ENCODE results near the gene RAB10.

The RAB10 gene

DNA sequence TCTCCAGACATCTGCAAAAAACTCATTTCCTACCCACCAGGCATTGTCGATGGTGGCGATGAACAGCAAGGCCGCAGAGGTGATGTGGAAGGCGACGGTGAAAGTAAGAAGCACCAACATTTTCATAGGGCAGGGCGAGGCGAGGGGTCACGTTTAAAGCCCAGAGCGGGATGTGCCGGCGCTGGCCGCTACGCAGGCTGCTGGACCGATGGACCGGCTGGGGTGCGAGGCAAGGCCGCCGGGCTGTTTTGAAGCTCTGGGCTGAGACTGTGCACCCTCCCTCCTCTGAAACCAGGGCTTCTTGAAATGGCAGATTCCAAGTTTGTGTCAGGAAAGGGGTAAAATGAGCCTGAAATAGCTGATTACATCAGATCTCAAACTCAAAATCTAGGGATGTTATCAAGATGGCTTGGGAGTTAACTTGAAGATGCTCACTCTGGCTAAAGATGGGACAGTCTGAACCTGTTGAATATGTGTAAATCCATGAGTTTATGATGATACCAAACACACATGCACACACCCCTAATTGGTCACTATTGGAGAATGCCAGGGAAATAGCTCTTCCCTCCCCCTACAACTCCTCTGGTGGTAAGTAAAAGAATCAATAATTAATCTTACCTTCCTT is 107.4 kb downstream of the RAB10 start:
- Histone ChIP-seq H3K27me3 (replicated peaks) (no peaks in the 10 kb centered on the region), H3K36me3 (replicated peaks) (no peaks in the 10 kb centered on the region), H3K4me3 (ENCODE audit: low read depth, low read length) (no peak overlapping the region), H3K27ac (no peak overlapping the region)
- no peak for DNase-seq
- in situ Hi-C loops (cut with HindIII; ENCODE audit: low pct_ligation_motif_present, low sequenced_read_pairs), result loop anchor here (25.0 kb wide), 1 partner anchor 154 kb away; the partner anchor contains the start of gene KIF3C
- TF ChIP-seq, protein P1, sequence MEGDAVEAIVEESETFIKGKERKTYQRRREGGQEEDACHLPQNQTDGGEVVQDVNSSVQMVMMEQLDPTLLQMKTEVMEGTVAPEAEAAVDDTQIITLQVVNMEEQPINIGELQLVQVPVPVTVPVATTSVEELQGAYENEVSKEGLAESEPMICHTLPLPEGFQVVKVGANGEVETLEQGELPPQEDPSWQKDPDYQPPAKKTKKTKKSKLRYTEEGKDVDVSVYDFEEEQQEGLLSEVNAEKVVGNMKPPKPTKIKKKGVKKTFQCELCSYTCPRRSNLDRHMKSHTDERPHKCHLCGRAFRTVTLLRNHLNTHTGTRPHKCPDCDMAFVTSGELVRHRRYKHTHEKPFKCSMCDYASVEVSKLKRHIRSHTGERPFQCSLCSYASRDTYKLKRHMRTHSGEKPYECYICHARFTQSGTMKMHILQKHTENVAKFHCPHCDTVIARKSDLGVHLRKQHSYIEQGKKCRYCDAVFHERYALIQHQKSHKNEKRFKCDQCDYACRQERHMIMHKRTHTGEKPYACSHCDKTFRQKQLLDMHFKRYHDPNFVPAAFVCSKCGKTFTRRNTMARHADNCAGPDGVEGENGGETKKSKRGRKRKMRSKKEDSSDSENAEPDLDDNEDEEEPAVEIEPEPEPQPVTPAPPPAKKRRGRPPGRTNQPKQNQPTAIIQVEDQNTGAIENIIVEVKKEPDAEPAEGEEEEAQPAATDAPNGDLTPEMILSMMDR (IDR thresholded peaks at IDR 0.05; ENCODE audit: low read depth, low read length, missing control alignments), result no peak

DNA sequence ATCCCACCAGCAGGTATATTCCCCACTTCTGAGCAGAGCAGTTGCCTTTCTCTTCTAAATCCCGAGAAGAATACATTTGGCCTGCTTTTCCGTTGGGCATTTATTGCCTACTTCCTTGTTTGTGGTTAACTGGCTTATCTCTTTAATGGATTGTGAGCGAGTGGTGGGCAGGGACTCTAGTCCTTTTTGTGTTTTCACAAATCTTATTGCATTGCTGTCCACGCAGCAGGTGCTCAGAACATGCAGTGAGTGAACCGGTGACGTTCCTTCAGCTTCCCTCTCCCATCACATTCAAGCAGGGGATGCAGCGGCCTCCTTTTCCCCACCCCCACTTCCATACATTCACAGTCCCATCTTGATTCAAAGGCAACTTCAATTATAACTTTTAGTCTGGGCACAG is 110.1 kb downstream of the RAB10 start:
- no peak for DNase-seq
- TF ChIP-seq, protein P1 (IDR thresholded peaks at IDR 0.05; ENCODE audit: low read depth, low read length, missing control alignments), result no peak
- in situ Hi-C loops (cut with HindIII; ENCODE audit: low pct_ligation_motif_present, low sequenced_read_pairs), result loop anchor here (25.0 kb wide), 1 partner anchor 157 kb away; the partner anchor contains the start of gene KIF3C
- H3K36me3 ChIP-seq (replicated peaks), result no peaks in the 10 kb centered on the region
- H3K4me3 ChIP-seq (ENCODE audit: low read depth, low read length), result no peak overlapping the region
- no peaks in the 10 kb centered on the region for H3K27me3 ChIP-seq (replicated peaks)
- H3K27ac ChIP-seq, result no peak overlapping the region

DNA sequence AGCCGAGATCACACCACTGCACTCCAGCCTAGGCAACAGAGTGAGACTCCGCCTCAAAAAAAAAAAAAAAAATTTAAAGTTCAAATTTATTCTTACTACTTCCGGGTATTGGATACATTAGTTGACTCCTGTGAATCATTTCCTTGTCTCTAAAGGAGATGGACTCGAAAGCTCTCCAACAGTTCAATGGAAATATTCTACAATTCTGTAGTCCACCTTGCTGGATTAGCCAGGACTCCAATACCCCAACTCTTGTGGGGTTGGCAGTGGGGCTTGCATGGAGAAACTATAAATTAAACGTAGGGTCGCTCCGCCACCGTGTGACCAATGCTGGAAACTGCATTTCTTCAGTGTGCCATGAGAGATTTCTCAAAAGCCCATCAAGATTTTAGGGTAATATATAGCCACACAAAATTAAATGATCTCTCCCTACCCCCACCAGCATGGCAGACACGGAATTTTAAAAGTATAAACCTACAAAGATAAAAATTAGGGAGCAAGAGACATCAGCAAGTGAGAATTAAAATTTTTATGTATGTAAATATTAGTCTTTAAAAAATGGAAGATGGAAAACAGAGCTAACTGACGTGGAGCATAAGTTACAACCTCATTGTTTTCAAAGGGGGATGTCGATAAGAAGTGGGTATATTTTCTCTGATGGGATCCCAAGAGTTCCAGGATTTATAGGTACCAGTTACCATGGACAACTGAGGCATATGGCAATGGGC is 111.2 kb downstream of the RAB10 start:
- H3K27me3 ChIP-seq (replicated peaks), result no peaks in the 10 kb centered on the region
- TF ChIP-seq, protein P1 (IDR thresholded peaks at IDR 0.05; ENCODE audit: low read depth, low read length, missing control alignments), result peak; percentile 81
- H3K36me3 ChIP-seq (replicated peaks), result no peaks in the 10 kb centered on the region
- peak; percentile 39 for DNase-seq
- H3K4me3 ChIP-seq (ENCODE audit: low read depth, low read length), result no peak overlapping the region
- in situ Hi-C loops (cut with HindIII; ENCODE audit: low pct_ligation_motif_present, low sequenced_read_pairs), result loop anchor here (25.0 kb wide), 1 partner anchor 158 kb away; the partner anchor contains the start of gene KIF3C
- no peak overlapping the region for H3K27ac ChIP-seq

DNA sequence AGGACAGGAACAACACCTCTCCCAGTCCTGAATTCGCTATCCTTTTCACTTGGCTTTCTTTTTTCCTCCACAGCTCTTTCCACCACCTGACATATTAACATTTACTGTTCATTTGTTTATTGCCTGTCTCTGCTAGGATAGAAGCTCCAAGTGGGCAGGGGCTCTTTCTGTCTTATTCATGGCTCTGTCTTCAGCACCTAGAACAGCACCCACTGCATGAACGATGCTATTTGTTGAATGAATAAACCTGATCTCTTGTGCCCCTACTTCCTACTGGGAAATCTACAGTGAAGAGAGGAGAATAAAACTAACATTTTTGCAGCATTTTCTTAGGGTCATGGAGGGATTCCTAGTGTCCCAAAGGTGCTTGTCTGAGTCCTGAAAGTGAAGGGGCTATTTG is 114.6 kb downstream of the RAB10 start:
- no peaks in the 10 kb centered on the region for H3K36me3 ChIP-seq (replicated peaks)
- no peaks in the 10 kb centered on the region for H3K27me3 ChIP-seq (replicated peaks)
- H3K27ac ChIP-seq, result no peak overlapping the region
- in situ Hi-C loops (cut with HindIII; ENCODE audit: low pct_ligation_motif_present, low sequenced_read_pairs), result loop anchor here (25.0 kb wide), 1 partner anchor 161 kb away; the partner anchor contains the start of gene KIF3C
- TF ChIP-seq, protein P1 (IDR thresholded peaks at IDR 0.05; ENCODE audit: low read depth, low read length, missing control alignments), result no peak
- DNase-seq, result peak; percentile 21
- no peak overlapping the region for H3K4me3 ChIP-seq (ENCODE audit: low read depth, low read length)

DNA sequence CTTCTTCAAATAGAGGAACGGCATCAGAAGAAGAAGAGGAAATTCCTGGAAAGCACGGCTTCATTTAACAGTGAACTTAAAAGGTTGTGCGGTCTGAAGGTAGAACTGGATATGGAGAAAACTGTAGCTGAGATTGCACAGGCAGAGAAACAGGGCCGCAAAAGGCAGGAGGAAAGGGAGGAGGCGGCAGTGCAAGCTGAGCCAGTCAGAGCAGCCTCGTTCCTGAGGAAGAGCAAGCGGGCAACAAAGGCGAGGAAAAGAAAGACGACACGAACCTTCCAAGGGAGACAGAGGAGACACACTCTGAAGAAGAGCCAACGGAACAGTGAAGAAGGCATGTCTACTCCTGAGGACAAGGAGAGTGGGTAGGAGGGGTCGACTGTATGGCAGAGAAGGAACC is 116.4 kb downstream of the RAB10 start:
- no peak overlapping the region for H3K4me3 ChIP-seq (ENCODE audit: low read depth, low read length)
- no peaks in the 10 kb centered on the region for H3K27me3 ChIP-seq (replicated peaks)
- H3K27ac ChIP-seq, result no peak overlapping the region
- in situ Hi-C loops (cut with HindIII; ENCODE audit: low pct_ligation_motif_present, low sequenced_read_pairs), result no loop called here
- TF ChIP-seq, protein P1 (IDR thresholded peaks at IDR 0.05; ENCODE audit: low read depth, low read length, missing control alignments), result no peak
- DNase-seq, result no peak
- no peaks in the 10 kb centered on the region for H3K36me3 ChIP-seq (replicated peaks)
